GM21717 (cell line): ENCODE results near the gene PFKFB3.
"Not testable (repeated sequence)": the region's sequence is repeated elsewhere in the genome, so short reads cannot be mapped to it uniquely, and the experiment has no call there.

ENCODE experiments used
- ATAC-seq: cut with Tn5 transposase; IDR thresholded peaks from one replicate; pipeline ENCODE4 v1.9.1; 2021; ENCODE audit warnings: mild to moderate bottlenecking, moderate library complexity; ENCODE audit not compliant: unreplicated experiment

Gene PFKFB3

DNA sequence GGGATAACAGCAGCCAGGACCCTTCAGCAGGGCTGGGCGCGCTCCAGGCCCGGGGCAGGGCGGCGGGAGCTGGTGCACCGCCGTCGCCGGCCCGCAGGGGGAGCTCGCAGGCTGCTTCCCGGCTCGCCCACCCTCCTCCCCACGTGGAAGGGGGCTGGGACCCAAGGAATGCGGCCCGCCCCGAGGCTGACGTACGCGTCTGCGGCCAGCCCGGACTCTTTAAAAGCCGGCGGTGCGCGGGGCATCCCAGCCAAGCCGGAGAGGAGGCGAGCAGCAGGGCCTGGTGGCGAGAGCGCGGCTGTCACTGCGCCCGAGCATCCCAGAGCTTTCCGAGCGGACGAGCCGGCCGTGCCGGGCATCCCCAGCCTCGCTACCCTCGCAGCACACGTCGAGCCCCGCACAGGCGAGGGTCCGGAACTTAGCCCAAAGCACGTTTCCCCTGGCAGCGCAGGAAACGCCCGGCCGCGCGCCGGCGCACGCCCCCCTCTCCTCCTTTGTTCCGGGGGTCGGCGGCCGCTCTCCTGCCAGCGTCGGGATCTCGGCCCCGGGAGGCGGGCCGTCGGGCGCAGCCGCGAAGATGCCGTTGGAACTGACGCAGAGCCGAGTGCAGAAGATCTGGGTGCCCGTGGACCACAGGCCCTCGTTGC is at the start of gene PFKFB3:
Gene PFKFB3 (plus strand): TSS at position 249 of the 647 bp plus-strand sequence. CDS start 329 bp downstream, at position 578.
- ATAC-seq: peak; percentile 71

DNA sequence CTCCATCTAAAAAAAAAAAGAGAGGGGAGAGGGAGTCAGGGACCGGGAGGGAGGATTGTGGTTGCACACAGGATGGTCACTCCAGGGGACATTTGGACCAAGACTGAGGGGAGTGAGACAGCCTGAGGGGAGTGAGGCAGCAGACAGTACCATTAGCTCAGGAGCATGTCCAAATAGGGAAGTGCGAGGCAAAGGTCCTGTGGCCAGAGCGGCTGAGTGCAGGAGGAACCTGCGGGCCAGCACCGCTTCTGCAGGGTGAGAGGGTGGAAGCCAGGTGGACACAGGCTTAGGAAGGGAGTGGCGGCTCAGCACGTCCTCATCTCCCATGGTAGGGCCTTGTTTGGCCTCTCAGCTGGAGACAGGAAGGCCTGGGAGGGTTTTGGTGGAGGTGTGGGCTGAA is 48.9 kb upstream of the PFKFB3 start:
- ATAC-seq: no peak

DNA sequence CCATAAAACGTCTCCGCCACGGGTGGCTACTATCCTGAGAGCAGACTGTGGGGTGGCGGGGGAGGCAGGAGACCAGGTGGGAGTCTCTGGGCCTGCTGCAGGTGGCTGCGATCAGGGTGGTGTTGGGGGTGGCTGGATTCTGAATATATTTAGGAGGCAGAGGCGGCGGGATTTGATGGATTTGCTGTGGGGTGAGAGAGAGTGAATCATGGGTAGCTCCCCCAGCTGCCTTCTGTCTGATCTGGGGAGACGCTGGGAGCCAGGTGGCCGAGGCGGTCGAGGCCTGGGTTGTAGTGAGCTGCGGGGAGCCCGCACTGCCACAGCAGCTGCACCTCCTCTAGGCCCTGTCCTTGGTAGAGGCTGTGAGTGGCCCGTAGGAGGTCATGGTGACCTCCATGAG is 48.2 kb upstream of the PFKFB3 start:
- no peak for ATAC-seq

DNA sequence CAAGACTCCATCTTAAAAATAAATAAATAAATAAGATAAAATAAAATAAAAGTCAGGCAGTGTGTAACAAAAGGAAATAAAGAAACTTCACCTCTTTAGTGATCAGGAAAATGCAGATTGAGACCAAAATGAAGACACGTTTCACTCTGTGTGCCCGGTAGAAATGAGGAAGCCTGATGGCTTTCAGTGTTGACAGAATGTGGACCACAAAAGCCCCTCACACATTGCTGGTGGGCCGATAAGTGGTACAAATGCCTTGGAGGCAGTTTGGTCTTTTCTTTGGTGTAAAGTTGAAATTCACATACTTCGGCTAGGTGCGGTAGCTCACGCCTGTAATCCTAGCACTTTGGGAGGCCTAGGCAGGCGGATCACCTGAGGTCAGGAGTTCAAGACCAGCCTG is 44.5 kb upstream of the PFKFB3 start:
- no peak for ATAC-seq

GRCh38 chr10:6161921-6162320 is 40.8 kb upstream of the PFKFB3 start:
- no peak for ATAC-seq

- ATAC-seq: no peak
Measured at GRCh38 chr10:6162589-6163356, 40.0 kb upstream of the PFKFB3 start.

DNA sequence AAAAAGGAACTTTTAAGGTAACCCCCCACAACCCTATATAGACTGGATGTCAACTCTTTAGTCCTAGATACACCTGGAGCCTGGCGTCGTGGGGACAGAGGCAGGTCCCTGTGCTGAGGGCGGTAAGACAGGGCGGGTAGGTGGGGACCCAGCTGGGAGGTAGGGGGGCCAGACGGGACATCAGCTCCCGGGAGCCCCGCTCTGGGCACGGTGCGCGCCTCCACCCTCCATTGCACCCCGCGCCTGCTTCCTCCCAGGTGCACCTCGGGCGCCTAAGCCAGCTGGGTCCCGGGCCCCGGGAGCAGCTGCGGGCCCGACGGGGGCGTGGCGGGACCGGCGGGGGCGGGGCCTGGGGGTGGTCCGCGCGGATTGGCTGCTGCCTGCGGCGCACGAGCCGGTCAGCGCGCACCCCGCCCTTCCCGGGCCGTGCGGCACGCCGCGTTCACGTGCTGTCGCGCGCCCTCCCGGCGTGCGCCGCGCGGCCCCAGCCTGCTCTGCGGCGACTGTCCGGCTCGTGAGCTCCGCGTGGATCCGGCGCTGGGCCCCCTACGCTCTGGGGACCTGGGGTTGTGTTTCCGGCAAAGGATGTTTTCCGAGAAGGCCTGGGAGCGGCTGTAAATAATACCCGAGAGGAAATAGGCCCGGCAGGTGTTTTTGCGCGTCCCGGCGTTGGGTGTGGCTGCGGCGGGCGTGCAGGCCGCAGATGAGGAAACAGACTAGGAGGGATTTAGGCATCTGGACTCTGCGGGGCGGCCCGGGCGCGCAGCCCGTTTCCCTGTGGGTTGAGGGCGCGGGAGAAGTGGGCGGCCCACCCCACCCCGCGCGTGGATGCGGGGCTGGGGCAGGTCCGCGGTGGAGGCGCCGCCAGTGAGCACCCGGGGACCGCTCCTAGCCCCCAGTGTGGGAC is 39.1 kb upstream of the PFKFB3 start:
- peak; percentile 94 for ATAC-seq

DNA sequence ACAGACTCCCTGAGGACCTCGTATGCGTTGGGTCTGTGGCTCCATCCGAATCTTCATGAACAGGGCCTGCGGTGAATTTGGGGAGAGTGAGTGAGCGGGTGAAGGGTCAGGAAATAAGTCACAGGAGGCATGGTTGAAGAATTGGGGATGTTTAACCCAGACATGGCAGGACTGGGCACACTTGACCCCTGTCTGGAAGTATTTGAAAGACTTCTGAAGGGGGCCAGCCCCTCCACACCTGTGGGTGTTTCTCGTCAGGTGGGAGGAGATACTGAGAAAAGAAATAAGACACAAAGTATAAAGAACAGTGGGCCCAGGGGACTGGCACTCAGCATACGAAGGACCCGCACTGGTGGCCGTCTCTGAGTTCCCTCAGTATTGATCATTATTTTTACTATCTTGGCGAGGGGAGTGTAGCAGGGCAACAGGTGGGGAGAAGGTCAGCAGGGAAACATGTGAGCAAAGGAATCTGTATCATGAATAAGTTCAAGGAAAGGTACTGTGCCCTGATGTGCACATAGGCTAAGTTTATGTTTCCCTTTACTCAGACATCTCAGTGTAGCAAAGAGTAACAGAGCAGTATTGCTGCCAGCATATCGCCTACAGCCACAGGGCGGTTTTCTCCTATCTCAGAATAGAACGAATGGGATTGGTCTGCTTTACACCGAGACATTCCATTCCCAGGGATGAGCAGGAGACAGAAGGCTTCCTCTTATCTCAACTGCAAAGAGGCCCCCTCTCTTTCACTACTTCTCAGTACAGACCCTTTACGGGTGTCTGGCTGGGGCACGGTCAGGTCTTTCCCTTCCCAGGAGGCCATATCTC is 38.2 kb upstream of the PFKFB3 start:
- no peak for ATAC-seq

DNA sequence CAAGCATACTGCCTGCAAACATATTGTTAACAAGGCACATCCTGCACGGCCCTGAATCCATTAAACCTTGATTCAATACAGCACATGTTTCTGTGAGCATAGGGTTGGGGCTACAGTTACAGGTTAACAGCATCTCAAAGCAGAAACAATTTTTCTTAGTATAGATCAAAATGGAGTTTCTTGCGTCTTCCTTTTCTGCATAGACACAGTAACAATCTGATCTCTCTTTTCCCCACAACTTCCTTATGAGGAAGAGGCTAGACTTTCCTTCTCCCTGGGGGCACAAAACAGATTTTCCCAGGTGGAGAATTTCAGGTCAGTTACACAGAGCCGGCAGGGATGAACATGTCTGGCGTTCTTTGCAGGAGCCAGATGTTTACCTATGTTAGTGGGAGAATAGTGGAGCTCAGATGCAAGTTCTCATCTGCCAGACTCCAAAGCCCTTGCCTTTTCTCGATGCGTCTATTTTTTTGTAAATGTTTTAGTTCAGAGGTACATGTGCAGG is 37.5 kb upstream of the PFKFB3 start:
- ATAC-seq: no peak

DNA sequence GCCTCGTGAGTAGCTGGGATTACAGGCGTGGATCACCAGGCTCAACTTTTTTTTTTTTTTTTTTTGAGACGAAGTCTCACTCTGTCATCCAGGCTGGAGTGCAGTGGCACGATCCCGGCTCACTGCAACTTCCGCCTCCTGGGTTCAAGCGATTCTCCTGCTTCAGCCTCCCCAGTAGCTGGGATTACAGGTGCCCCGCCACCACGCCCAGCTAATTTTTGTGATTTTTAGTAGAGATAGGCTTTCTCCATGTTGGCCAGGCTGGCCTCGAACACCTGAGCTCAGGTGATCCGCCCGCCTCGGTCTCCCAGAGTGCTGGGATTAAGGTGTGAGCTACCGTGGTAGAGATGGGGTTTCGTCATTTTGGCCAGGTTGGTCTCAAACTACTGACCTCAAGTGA is 36.8 kb upstream of the PFKFB3 start:
- ATAC-seq: not testable (repeated sequence)

DNA sequence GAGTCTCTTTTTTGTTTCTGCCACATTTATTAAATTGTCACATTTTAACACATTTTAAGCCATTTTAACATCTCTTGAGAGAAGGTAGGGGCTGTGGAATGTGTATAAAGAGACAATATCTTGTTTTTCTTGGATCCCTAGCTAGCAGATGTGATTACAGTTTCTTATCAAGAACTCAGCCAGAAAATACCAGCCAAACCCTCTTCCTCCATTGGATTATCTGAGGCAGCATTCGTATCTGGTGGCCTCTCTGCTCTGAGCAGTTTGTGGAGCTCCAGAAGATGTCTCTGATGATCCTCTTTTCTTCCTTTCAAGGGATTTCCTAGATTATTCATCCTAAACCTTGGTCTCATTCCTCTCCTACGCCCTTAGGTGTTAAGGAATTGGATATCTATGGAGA is 35.3 kb upstream of the PFKFB3 start:
- no peak for ATAC-seq

GRCh38 chr10:6168084-6168483 is 34.6 kb upstream of the PFKFB3 start:
- no peak for ATAC-seq

DNA sequence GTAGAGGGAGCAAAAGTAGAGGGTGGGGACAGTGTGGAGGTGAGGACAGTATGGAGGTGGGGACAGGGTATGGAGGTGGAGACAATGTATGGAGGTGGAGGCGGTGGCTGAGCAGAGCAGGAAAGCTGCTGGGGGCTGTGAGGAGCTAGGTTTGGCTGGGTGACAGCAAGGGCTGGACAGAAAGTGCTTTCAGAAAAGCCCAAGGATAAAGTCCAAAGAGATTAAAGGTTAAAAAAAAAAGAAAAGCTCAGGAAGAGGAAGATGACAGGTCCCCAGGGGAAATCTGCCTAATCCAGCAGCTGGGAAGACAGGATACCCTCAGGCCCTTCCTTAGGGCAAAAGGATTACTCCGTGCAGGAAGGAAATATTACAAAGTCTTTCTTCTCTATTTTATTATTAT is 32.1 kb upstream of the PFKFB3 start:
- ATAC-seq: no peak

DNA sequence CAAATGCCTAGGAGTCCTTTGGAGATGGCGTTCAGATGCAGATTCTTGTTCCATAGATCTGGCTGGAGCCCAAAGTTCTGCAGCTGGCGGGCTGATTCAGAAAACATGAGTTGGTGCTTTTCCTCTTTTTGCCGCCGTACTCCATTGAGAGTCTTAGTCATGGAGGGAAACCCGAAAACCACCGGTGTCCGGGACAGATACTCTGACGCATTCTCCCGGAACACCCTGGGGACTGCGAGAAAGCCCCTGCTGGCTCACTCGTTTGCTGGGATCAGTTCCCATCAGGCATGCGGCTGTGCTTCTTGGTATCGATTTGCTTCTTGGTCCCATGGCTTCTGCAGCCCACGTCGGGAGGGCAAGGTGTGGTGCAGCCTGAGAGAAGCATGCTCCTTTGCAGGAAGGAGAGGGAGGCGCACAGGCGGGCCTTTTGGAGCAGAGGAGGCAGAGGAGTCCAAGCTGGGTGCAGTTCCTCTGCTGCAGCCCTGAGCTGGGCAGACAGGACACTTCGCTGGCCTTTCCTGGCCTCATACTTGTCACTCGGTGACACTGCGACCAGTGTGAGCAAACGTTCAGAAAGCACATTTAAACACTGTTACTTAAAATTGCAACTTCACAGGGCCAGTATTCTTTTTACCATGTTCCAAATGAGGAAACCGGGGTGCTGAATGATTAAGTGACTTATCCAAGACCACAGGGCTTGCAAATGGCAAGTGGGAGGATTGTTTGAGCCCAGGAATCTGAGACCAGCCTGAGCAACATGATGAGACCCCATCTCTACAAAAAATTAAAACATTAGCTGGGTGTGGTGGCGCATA is 30.6 kb upstream of the PFKFB3 start:
- no peak for ATAC-seq

DNA sequence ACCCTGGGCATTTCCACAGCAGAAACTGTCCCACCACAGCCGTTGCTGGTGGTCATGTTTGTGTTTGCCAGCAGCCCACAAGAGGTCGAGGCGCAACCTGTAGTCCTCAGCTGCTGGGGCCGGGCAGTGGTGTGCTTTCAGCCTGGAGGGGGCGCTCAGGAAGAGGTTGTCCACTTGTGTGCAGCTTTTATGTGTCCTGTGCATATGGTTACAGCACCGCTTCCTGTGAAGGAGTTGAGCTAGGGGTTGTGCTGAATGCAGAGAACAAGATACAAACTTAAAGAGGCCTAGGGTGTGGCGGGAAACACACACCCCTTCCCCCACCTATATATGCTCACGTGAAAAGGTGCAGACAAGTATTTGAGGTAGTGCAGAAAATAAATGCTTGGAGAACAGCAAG is 29.5 kb upstream of the PFKFB3 start:
- no peak for ATAC-seq

GRCh38 chr10:6174201-6174874 is 28.4 kb upstream of the PFKFB3 start:
- no peak for ATAC-seq

GRCh38 chr10:6175329-6176055 is 27.2 kb upstream of the PFKFB3 start:
- no peak for ATAC-seq

GRCh38 chr10:6176691-6177231 is 26.0 kb upstream of the PFKFB3 start:
- ATAC-seq: no peak
